Liver (tissue), 9 donors: ENCODE data around the gene PEX14. TPM values are rescaled to one million over a fixed set of nuclear protein-coding genes. Genes with fewer than 3 reads are reported as not detected.

Experiments
- DNase-seq: peaks from one replicate; pipeline ENCODE4 v3.0.0-alpha.2; 2017; ENCODE audit warnings: low spot score
- H3K27ac ChIP-seq, 2 donors: one replicate each; pipeline ENCODE4 v1.7.0; 2013; ENCODE audit warnings: inconsistent platforms in 2 of 2, low read length in 2 of 2, control low read depth in 1 of 2, low read depth in 1 of 2, mild to moderate bottlenecking in 1 of 2
- H3K27me3 ChIP-seq, 4 donors: one replicate each; pipeline versions ENCODE4 v1.6.1 to v1.7.0; 2013; ENCODE audit warnings: low read length in 3 of 4, inconsistent platforms in 1 of 4, mild to moderate bottlenecking in 1 of 4, moderate library complexity in 1 of 4; ENCODE audit not compliant: control insufficient read depth in 4 of 4, insufficient read depth in 4 of 4
- H3K36me3 ChIP-seq, 4 donors: one replicate each; pipeline versions ENCODE4 v1.6.1 to v1.7.0; 2013; ENCODE audit warnings: low read length in 3 of 4, mild to moderate bottlenecking in 3 of 4, low read depth in 1 of 4, moderate library complexity in 1 of 4; ENCODE audit not compliant: control insufficient read depth in 4 of 4, insufficient read depth in 3 of 4
- H3K4me1 ChIP-seq, 4 donors: one replicate each; pipeline versions ENCODE4 v1.6.1 to v1.7.0; 2013; ENCODE audit warnings: low read length in 3 of 4, mild to moderate bottlenecking in 3 of 4, moderate library complexity in 1 of 4; ENCODE audit not compliant: control insufficient read depth in 4 of 4, insufficient read depth in 4 of 4
- H3K4me3 ChIP-seq, 3 donors: one replicate each; pipeline versions ENCODE4 v1.6.1 to v1.7.0; 2013; ENCODE audit warnings: low read length in 3 of 3, control low read depth in 1 of 3, low read depth in 1 of 3, mild to moderate bottlenecking in 1 of 3
- H3K9ac ChIP-seq, 2 donors: one replicate each; pipeline ENCODE4 v1.7.0; 2013; ENCODE audit warnings: low read length in 2 of 2, mild to moderate bottlenecking in 2 of 2, moderate library complexity in 2 of 2, control low read depth in 1 of 2, low read depth in 1 of 2
- H3K9me3 ChIP-seq, 4 donors: one replicate each; pipeline versions ENCODE4 v1.6.1 to v1.7.0; 2013; ENCODE audit warnings: low read length in 3 of 4; ENCODE audit not compliant: control insufficient read depth in 4 of 4
- ATF3 ChIP-seq: IDR thresholded peaks from 2 replicates; pipeline ENCODE4 v1.6.1; 2016; ENCODE audit warnings: antibody characterized with exemption
- CTCF ChIP-seq: fragments of 150-350 bp; IDR thresholded peaks from 2 replicates; pipeline ENCODE4 v1.5.1; 2017; ENCODE audit warnings: improper control_type of control experiment, low read depth, low read length; ENCODE audit not compliant: missing input control
- FOXA2 ChIP-seq: IDR thresholded peaks from 2 replicates; pipeline ENCODE4 v1.6.1; 2016; ENCODE audit warnings: antibody characterized with exemption
- GABPA ChIP-seq, 2 donors: IDR thresholded peaks in 1 of 2; conservative IDR thresholded peaks in 1 of 2; 2 replicates each; pipeline ENCODE4 v1.6.1; 2016; ENCODE audit warnings: antibody characterized with exemption in 2 of 2, mild to moderate bottlenecking in 1 of 2, moderate library complexity in 1 of 2
- HNF4A ChIP-seq, 2 donors: conservative IDR thresholded peaks; 2 replicates each; pipeline ENCODE4 v1.6.1; 2016; ENCODE audit warnings: antibody characterized with exemption in 2 of 2, mild to moderate bottlenecking in 2 of 2
- JUND ChIP-seq, 2 donors: IDR thresholded peaks; 2 replicates each; pipeline ENCODE4 v1.6.1; 2016; ENCODE audit warnings: antibody characterized with exemption in 2 of 2
- MAX ChIP-seq: IDR thresholded peaks from 2 replicates; pipeline ENCODE4 v1.6.1; 2016; ENCODE audit warnings: antibody characterized with exemption
- NR2F2 ChIP-seq: IDR thresholded peaks from 2 replicates; pipeline ENCODE4 v1.6.1; 2016; ENCODE audit warnings: antibody characterized with exemption
- RAD21 ChIP-seq, 2 donors: IDR thresholded peaks; 2 replicates each; pipeline ENCODE4 v1.6.1; 2016; ENCODE audit warnings: antibody characterized with exemption in 2 of 2, mild to moderate bottlenecking in 2 of 2
- REST ChIP-seq: IDR thresholded peaks from 2 replicates; pipeline ENCODE4 v1.6.1; 2016; ENCODE audit warnings: antibody characterized with exemption, mild to moderate bottlenecking
- SP1 ChIP-seq: IDR thresholded peaks from 2 replicates; pipeline ENCODE4 v1.6.1; 2018; ENCODE audit warnings: antibody characterized with exemption, mild to moderate bottlenecking
- TAF1 ChIP-seq: conservative IDR thresholded peaks from 2 replicates; pipeline ENCODE4 v1.6.1; 2016; ENCODE audit warnings: antibody characterized with exemption, mild to moderate bottlenecking
- YY1 ChIP-seq: IDR thresholded peaks from 2 replicates; pipeline ENCODE4 v1.6.1; 2016; ENCODE audit warnings: antibody characterized with exemption, mild to moderate bottlenecking
- ZBTB33 ChIP-seq: IDR thresholded peaks from 2 replicates; pipeline ENCODE4 v1.6.1; 2016; ENCODE audit warnings: antibody characterized with exemption
- WGBS: extraction: QIAGEN DNeasy Blood & Tissue Kit; methylation state at CpG from one replicate; pipeline ENCODE4 v1.1.7; 2013; 5-methylcytosine and 5-hydroxymethylcytosine counted together
- polyA plus RNA-seq, 2 donors: library from polyadenylated mRNA; stranded (reverse) in 1 of 2; unstranded in 1 of 2; fragments of 200-250 nt in 1 of 2; fragments of >200 nt in 1 of 2; fragmentation: Nextera tagmentation in 1 of 2; extraction: Ambion mirVana in 1 of 2; gene quantifications; one replicate each; pipeline versions ENCODE4 v1.2.1 to v1.2.3, GENCODE V29; 2013 to 2015
- total RNA-seq, 2 donors: library from RNA; depleted of rRNA; stranded (reverse); fragments of >200 nt; gene quantifications; one replicate each; pipeline ENCODE4 v1.2.3, GENCODE V29; 2014
- donor health status: healthy.
- donor health status: healthy.
- donor health status: healthy.
- donor health status: healthy.
- donor health status: healthy.

The PEX14 gene
- total and polyA plus RNA-seq, 4 donors = 7.1 to 16.1 (median 11.7) TPM

GRCh38 chr1:10591010-10591409 lies 116.3 kb downstream of the PEX14 start (continued):
- no peak for TF ChIP-seq CTCF
- TF ChIP-seq RAD21 (IDR thresholded peaks at IDR 0.05) = peak; percentile 38 to 42

GRCh38 chr1:10592373-10592772 lies 117.6 kb downstream of the PEX14 start:
- H3K4me1 ChIP-seq = peaks cover 12 to 35% (median 16%) of the 10 kb centered on the region in 4 donors
- no peak for DNase-seq
- no peaks in the 10 kb centered on the region for H3K36me3 ChIP-seq
- no peaks in the 10 kb centered on the region for H3K27me3 ChIP-seq
- no peak overlapping the region for H3K9ac ChIP-seq
- TF ChIP-seq HNF4A (conservative IDR thresholded peaks at IDR 0.05) (no peak), YY1 (no peak), GABPA (IDR thresholded peaks at IDR 0.05 in 1 of 2, conservative IDR thresholded peaks at IDR 0.05 in 1 of 2) (no peak), FOXA2 (no peak), NR2F2 (no peak), RAD21 (IDR thresholded peaks at IDR 0.05) (no peak), JUND (IDR thresholded peaks at IDR 0.05) (no peak), TAF1 (no peak), CTCF (no peak), ZBTB33 (no peak), REST (no peak), SP1 (no peak), ATF3 (no peak), MAX (no peak)
- WGBS = 73% methylated on average over 5 of the region's 5 CpGs
- H3K9me3 ChIP-seq = no peaks in the 10 kb centered on the region
- H3K27ac ChIP-seq = no peak overlapping the region
- H3K4me3 ChIP-seq = no peak overlapping the region
